GM21717 (cell line): ENCODE measurements around the gene ERICH6B.
"Not testable (repeated sequence)": the region's sequence is repeated elsewhere in the genome, so short reads cannot be mapped to it uniquely, and the experiment has no call there.

Experiments
- ATAC-seq: cut with Tn5 transposase; IDR thresholded peaks from one replicate; pipeline ENCODE4 v1.9.1; 2021; ENCODE audit warnings: mild to moderate bottlenecking, moderate library complexity; ENCODE audit not compliant: unreplicated experiment

The ERICH6B gene

DNA sequence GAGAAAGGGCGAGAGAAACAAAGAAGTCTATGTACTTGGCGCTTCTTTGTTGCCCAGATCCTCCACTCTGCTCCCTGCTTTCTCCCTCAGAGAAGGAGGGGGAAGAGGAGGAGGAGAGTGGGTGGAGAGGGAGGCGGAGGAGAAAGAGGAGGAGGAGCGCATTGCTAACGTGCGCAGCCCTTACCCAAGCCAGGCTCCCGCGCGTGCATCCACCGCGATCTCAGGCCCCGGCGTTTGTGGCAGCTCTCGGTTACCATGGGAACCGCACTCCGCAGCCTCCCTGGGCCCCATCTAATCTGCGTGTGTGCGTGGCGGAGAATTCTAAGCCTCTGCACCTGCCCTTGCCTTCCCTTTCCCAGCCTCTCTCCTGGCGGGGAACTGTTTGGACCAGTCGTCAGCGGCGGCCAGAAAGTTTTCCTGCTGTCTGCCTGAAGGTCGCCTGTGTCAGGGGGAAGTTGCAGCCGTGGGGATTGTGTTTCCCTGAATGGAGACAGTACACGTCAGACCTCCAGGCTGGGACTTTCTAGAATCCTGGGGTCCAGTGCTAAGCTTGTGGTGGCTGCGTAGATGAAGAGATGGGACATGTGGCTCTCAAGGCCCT lies at the start of gene ERICH6B:
TSS of gene ERICH6B (minus strand) at position 239 of the 601 bp plus-strand sequence. CDS start 18,734 bp downstream, outside the sequence.
- ATAC-seq, result no peak

DNA sequence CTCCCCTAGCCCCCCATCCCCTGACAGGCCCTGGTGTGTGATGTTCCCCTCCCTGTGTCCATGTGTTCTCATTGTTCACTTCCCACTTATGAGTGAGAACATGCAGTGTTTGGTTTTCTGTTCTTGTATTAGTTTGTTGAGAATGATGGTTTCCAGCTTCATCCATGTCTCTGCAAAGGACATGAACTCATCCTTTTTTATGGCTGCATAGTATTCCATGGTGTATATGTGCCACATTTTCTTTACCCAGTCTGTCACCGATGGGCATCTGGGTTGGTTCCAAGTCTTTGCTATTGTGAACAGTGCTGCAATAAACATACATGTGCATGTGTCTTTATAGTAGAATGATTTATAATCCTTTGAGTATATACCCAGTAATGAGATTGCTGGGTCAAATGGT lies 47.4 kb upstream of the ERICH6B start:
- not testable (repeated sequence) for ATAC-seq

DNA sequence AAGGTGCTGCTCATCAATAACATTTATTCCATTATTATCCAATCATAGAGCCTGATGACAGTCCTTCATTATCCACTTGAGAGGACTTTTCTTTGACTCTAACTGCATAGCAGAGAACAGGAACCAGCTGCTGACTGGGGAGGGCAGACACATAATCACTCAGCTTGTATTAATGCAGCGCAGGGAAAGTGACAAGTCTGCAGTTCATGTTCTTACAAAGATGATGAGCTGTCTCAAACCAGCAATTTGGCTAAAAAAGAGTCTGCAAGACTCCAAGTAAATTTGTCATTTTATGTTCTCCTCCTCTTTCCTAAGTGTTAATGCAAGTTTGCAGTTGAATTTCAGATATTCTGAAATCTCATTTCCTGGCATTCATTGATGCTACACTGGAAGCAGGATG lies 46.6 kb upstream of the ERICH6B start:
- ATAC-seq, result no peak

DNA sequence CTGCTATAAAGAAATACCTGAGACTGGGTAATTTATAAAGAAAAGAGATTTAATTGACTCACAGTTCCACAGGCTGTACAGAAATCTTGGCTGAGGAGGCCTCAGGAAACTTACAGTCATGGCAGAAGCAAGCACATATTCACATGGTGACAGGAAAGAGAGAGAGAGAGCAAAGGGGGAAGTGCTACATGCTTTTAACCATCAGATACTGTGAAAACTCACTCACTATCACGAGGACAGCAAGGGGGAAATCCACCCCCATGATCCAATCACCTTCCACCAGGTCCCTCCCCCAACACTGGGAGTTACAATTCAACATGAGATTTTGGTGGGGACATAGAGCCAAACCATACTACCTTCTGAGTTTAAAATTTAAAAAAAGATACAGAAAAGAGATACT lies 44.9 kb upstream of the ERICH6B start:
- ATAC-seq, result not testable (repeated sequence)

DNA sequence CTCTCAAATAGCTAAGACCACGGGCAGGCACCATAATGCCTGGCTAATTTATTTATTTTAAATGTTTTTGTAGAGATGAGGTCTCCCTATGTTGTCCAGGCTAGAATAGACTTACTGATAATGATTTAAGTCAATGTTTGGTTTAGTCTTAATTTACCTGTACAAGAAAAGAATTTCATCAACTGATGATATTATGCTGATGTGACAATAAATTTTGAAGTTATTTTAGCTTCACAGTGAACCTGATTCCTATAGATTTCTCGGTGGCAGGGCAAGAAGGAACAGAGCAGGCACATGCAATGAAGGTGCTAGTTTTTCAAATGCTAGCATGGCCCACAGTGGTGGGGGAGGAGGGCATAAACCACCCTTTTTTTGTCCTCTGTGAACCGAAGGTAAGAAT lies 44.0 kb upstream of the ERICH6B start:
- ATAC-seq, result no peak

DNA sequence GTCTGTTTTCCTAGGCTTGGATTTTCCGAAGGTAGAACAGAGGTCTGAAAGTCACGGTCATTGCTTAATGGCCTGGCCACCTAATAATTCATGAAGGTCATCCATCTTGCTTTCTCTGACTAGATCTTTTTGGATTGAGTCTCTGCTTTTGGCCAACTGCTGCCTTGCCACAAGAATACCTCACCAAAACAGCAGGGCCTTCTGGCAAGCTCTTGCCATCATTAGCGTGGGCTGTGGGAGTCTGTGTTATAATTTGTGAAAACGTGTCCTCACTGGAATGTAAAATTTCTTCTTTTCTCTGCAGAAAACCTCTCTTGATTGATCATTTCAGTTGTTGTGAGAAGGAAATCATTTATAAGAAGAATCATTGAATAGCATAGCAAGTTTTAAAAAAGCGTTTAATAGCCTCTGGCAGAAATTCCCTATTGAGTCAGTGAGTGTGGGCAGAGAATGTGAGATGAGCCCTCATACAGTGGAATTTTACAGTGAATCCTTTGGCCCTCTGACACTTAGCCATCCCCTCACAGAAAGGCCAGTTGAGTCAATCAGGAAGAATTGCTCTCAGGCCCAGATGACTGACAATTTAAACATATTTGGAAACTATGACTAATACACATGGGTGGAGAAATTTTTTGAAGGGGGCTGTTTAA lies 43.2 kb upstream of the ERICH6B start:
- no peak for ATAC-seq

DNA sequence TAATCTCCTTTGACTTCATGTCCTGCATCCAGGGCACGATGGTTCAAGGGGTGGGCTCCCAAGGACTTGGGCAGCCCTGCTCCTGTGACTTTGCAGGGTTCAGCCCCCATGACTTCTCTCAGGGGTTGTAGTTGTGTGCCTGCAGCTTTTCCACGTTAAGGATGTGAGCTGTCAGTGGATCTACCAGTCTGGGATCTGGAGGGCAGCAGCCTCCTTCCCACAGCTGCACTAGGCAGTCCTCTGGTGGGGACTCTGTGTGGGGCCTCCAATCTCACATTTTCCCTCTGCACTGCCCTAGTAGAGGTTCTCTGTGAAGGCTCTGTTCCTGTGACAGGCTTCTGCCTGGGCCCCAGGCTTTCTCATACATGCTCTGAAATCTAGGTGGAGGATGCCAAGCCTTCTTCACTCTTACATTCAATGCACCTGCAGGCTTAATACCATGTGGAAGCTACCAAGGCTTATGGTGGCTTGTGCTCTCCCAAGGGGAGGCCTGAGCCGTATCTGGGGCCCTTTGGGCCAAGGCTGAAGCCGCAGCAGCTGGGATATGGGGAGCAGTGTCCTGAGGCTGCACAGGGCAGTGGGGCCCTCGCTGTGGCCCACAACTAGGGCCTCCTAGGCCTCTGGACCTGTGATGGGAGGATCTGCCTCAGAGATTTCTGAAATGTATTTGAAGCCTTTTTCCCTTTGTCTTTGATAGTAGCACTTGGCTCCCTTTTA lies 39.3 kb upstream of the ERICH6B start:
- ATAC-seq, result no peak

DNA sequence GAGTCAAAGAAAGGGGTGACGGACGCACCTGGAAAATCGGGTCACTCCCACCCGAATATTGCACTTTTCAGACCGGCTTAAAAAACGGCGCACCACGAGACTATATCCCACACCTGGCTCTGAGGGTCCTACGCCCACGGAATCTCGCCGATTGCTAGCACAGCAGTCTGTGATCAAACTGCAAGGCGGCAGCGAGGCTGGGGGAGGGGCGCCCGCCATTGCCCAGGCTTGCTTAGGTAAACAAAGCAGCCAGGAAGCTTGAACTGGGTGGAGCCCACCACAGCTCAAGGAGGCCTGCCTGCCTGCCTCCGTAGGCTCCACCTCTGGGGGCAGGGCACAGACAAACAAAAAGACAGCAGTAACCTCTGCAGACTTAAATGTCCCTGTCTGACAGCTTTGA lies 29.7 kb upstream of the ERICH6B start:
- ATAC-seq, result not testable (repeated sequence)

DNA sequence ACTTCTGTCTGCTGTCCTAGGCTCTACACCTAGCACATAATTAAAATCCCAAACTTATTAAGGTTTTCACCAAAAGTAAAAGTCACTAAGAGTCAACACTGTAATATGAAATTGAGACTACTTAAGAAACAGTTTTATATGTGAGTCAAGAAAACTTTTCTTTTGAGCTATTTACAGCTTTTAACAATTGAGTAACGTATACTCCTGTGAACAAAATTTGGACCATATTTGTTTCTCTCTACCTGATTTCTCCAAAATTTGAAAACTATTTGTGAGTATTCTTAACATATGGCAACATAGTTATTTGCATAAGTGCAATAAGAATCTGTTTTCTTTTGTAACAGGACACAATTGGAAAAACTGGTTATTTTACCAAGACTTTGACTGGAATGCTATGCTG lies 26.6 kb upstream of the ERICH6B start:
- ATAC-seq, result not testable (repeated sequence)

DNA sequence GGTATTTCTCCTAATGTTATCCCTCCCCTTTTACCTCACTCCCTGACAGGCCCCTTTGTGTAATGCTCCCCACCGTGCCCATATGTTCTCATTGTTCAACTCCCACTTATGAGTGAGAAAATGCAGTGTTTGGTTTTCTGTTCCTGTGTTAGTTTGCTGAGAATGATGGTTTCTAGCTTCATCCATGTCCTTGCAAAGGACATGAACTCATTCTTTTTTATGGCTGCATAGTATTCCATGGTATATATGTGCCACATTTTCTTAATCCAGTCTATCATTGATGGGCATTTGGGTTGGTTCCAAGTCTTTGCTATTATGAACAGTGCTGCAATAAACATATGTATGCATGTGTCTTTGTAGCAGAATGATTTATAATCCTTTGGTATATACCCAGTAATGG lies 19.8 kb upstream of the ERICH6B start:
- ATAC-seq, result not testable (repeated sequence)

DNA sequence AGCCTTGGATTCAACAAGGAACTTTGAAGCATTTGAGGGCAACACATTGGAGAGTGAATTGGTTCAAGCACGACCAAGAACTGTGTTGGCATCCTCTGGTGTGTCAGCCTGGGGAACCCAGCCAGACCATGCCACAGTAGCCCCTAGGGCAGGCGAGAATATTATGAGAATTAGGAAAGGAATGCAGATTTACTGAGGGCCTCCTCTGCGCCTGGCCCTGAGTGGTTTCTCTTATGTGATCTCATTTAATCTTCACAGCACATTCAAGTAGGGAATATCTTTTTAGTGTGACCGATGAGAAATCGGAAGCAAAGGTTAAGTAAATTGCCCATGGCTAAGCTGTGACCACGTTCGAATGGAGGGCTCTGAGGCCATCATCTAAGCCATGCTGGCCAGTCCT lies 15.3 kb upstream of the ERICH6B start:
- ATAC-seq, result no peak

DNA sequence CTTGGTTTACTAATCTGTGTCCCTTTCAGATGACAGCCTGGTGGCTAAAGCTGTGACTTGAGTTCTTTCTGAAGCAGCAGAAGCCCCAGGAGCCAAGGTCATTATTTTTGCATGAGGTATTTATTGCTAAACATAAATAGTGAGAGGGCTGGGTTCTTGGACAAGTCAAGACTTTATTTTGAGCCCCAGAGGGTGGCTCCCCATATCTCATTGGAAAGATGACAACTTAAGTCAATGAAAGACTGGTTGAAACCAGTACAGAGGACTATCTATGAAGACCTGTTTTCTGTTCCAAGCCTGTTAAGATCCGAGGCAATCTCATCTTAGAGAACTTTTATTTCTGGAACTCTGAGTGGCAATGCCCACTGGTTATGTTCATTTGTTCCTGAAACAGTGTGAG lies 14.4 kb upstream of the ERICH6B start:
- ATAC-seq, result no peak

DNA sequence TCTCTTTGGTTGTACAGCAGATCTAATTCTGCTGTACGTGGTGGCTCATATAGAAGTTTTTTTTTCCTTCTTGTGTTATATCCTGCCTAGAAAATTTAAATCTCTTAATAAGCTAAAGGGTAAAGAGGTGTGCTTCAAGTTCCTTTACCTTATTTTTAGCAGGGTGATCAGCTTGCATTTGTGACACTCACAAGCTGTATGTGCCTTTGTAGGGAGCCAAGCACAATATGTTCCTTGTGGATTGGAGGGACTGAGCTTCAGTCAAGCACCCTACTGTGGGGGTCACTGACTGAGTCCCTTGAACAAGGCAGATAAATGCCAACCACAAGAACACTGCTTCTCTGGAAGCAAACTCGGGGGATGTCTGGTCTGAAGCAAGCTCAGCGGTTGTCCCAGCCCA lies 12.6 kb upstream of the ERICH6B start:
- no peak for ATAC-seq

DNA sequence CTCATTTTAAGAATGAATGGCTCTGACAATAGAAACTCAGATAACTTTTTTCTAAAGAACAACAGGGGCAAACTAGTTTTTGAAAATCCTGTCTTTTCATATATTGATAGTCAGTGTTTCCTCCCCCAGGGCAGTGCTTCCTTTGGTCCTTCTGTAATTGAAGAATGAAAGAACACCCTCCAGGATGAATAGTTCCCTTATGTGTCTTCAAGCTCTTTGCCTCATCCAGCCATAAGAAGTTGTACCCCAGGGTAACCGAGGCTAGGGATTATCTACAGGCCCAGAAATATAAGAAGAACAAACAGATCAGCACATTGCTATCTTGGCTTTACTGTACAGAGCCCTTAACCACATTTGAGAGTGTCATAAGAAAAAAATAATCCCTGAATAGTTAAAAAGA lies 12.1 kb upstream of the ERICH6B start:
- ATAC-seq, result no peak

DNA sequence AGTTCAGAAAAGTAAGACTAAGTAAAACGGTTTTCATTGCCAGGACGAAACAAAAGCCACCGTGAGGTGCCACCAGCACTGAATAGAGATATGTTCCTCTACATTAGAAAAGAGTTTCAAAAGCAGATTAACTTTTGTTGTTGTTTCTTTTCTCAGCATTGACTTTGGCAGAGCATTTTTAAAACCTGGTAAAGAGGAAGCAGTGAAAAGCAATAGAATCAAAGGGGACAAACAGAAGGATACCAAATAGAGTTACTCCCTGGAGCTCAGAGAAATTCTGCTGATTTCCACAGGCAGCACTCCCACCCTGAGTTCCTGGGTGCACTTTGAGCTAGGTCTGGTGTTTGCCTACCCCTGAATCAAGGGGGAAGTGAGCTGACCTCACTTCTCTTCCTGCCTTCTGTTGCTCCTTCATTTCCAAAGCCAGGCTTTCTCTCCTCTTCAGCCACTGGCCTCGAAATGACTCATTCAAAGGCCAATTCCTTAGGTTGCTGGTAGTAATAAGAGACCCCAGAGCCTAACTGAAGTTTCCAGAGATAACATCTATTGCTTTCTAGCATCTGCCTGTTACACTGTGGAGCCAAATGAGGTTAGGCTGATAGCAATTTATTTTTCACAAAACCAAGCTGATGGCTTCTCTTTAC lies 11.3 kb upstream of the ERICH6B start:
- no peak for ATAC-seq

DNA sequence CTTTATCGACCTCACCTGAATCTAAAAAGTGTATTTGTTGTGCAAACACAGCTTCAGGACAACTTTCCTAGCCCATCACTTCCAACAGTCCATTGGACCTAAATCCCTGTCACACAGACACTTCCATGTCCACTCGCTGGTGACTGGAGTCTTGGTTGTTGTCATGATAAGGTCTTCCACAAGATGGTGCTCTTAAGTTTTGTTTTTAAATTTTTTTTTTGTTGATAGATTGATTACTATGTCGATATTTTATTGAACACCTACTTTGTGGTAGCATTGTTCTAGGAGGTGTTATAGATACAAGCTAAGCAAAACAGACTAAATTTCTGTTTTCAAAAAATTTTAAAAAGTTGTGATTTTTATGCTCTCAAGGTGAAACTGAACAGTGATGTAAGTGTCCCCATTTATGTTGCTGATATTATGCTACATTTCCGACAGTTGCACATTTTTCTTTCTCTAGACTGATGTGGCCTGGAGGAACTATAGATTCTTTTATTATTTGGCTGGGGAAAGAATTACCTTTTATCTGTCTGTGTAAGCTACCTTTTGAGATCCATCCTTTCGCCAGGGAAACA lies 8.1 kb upstream of the ERICH6B start:
- ATAC-seq, result no peak

DNA sequence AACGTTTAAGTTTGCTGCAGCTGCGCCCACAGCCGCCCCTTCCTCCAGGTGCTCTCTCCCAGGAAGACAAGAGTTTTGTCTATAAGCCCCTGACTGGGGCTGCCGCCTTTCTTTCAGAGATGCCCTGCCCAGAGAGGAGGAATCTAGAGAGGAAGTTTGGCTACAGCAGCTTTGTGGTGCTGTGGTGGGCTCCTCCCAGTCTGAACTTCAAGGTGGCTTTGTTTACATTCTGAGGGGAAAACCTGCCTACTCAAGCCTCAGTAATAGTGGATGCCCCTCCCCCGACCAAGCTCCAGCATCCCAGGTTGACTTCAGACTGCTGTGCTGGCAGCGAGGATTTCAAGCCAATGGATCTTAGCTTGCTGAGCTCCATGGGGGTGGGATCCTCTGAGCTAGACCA lies 6.4 kb upstream of the ERICH6B start:
- no peak for ATAC-seq

DNA sequence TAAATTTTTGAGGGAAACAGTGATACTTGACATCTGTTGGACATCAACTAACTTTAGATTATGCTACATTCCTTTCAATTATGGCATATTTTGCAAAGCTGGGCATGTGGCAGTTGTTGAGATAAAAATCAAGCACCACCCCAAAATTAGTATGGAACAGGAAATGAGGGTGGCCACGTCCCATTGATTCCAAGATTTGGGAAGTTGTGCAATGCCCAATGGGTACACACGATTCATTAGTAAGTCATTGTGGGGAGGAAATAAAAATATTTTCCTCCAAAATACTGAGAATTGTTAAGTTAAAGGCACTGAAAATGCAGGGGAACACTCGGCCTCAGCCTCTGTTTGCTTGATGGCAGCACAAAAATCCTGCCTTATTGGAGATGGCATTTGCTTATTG lies 7.6 kb downstream of the ERICH6B start:
- no peak for ATAC-seq

DNA sequence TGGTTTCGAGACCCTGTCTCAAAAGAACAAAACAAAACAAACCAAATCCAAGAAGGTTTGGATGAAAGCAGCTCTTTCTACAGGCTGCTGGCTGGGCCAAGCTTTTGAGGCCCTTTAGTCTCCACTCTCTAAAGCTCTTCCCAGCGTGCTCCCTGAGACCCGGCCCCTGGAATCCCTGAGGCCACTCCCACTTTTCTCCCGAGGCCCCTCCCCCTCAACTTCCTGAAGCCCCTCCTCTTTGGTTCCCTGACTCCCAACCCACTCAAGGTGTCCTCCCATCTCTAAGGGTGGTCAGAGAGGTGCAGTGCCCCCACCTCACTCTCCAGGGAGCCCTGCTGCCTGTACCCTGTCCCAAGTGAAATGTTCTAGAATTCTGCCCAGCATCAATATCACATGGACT lies 10.6 kb downstream of the ERICH6B start:
- ATAC-seq, result no peak

DNA sequence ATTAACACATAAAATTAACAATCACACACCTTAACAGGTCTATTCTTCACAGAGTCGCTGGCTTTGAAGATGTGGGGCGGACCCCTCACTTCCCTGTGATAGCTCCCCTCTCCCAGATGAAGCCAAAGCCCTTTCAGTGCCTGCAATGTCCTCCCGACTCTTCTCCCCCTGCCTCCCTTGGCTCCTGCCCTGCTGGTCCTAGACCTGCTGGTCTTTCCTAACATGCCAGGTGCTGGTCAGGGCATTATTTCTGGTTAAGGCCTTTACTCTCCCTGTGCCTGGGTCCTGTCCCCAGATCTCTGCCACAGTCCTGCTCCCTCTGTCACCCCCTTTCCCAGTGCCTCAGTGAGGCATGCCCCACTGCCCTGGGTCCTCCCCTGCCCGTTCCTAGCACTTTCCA lies 12.2 kb downstream of the ERICH6B start:
- ATAC-seq, result no peak
